T-helper 9 cell (primary cell): ENCODE measurements around the gene PLAU.
"Not testable (repeated sequence)": the region's sequence is repeated elsewhere in the genome, so short reads cannot be mapped to it uniquely, and the experiment has no call there.

ENCODE experiments used
- DNase-seq: peaks from one replicate; pipeline ENCODE4 v3.0.0-alpha.2; 2020

Gene PLAU

GRCh38 chr10:73955719-73956118 is 44.8 kb downstream of the PLAU start:
- no peak for DNase-seq

DNA sequence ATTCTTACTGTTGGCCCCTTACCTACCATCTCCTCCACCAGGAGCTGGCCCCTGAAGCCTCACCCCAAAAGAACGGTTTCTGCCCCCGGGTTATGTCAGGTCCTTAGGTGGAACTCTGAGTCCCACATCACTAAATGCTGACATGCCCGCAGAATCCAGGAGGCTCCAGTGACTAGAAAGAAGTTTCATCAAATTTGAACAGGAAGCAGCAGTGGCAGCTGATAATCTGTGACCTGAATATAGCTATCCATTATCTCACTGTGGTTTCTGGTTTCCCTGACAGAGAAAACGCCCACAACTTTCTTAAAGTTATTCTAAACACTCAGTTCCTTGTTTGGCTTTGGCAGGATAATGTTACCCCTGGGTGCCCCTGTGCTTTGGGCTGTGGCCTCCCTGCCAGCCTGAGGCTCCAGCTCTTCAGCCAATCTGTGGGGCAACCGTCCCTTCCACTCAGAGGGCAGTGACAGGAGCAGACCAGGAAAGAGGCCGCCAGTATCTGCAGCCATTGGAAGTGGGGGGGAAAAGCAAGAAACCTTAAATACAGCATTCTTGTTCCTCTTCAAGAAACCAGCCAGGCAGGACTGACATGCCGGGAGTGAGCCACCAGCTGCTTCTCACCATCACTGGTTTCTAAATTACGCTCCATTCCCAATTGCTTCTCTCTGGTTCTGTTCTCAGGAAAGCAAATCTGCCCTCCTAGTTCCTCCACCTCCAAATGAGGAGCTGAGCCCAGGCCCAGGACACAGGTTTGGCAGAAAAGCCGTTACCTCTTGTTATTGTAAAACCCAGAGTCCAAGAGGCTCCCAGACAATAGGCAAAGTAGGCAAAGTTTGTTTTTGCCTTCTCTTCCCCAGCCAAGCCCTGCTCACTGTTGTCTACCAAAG is 45.8 kb downstream of the PLAU start:
- peak; percentile 10 for DNase-seq

GRCh38 chr10:73959484-73960243 is 48.7 kb downstream of the PLAU start:
- DNase-seq: no peak

DNA sequence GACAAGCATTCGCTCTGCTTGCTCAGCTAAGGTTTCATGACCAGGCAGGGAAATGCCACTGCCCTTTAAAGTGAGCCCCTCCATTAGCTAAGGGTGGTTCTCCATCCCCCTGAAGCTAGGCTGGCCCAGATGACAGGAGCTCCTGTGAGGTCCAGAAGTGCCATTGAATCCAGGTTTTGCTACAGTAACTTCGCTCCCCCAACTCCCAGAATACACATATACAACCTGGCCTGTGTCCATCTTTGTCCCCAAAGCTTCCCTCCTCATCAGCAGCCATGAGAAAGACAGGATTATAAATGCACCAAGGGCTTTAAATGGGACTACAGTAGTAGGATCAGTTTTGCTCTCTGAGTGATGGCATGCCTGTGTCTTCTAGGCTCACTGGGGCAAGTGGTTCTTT is 51.5 kb downstream of the PLAU start:
- no peak for DNase-seq

DNA sequence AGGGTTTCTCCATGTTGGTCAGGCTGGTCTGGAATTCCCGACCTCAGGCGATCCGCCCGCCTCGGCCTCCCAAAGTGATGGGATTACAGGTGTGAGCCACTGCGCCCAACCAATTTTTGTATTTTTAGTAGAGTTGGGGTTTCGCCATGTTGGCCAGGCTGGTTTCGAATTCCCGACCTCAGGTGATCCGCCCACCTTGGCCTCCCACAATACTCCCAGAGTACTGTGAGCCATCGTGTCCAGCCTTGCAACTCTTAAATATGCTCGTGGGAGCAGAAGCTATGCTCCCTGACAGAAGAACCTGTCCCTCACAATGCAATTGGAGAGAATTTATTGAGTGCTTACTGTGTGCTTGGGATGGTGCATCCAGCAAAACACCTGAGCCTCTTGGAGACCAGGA is 52.6 kb downstream of the PLAU start:
- DNase-seq: not testable (repeated sequence)

- DNase-seq: no peak
Measured at GRCh38 chr10:73964743-73965142, 53.8 kb downstream of the PLAU start.

DNA sequence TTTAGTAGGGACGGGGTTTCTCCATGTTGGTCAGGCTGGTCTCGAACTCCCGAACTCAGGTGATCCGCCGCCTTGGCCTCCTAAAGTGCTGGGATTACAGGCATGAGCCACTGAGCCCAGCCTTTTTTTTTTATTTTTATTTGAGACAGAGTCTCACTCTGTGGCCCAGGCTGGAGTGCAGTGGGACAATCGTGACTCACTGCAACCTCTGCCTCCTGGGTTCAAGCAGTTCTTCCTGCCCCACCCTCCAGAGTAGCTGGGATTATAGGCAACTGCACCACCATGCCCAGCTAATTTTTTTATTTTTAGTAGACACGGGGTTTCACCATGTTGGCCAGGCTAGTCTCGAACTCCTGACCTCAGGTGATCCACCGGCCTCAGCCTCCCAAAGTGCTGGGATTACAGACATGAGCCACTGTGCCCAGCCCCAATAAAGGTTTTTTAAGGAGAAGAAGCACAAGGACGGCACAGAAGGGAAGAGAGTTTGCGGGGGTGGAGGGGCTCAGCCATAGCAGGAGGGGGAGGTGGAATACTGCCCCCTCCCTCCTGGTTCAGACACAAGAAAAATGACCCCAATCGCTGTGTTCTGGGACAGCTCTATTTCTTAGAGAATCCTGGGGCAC is 54.4 kb downstream of the PLAU start:
- DNase-seq: not testable (repeated sequence)

- no peak for DNase-seq
Measured at GRCh38 chr10:73965890-73966768, 55.2 kb downstream of the PLAU start.

GRCh38 chr10:73967022-73967429 is 56.1 kb downstream of the PLAU start:
- DNase-seq: no peak
